Stimulated activated CD4-positive, alpha-beta T cell treated with anti-CD3 and anti-CD28 coated beads, Interleukin-15, amount 100 ng/mL, for 24 hours (primary cell): ENCODE measurements around the gene APOO.
A peak's percentile ranks its signal among the peaks of the same experiment; 100 is the strongest.

Experiments used
- DNase-seq: peaks from one replicate; pipeline ENCODE4 v3.0.0-alpha.2; 2020

APOO gene

DNA sequence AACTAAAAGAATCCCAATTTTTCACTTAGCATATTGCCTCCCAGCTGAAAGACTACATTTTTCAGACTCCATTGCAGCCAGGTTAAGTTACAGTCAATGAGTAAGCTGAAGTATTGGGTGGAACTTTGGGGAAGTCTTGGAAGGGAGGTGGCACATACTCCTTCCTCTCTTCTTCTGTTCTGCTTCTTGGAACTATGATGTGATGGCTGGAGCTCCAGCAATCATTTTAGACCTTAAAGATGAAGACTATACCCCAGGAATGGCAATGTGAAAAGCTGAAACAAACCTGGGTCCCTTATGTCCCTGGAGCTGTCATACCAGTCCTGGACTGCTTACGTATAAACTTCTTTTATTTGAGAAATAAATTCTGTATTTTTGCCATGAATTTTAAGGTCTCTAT, 93.9 kb downstream of the APOO start:
- DNase-seq: no peak

GRCh38 chrX:23811656-23812055, 96.1 kb downstream of the APOO start:
- DNase-seq: no peak

GRCh38 chrX:23811108-23811651, 96.6 kb downstream of the APOO start:
- no peak for DNase-seq

DNA sequence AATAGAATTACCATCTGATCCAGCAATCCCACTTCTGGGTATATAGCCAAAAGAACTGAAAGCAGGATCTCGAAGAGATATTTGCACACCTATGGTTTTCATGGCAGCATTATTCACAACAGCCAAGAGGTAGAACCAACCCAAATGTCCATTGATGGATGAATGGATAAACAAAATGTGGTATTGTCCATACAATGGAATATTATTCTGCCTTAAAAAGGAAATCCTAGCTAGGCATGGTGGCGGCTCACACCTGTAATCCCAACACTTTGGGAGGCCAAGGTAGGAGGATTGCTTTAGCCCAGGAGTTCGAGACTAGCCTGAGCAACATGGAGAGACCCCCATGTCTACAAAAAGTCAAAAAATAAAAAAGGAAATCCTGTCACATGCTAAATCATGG, 97.5 kb downstream of the APOO start:
- DNase-seq: no peak

GRCh38 chrX:23805389-23805788, 102.3 kb downstream of the APOO start:
- no peak for DNase-seq

DNA sequence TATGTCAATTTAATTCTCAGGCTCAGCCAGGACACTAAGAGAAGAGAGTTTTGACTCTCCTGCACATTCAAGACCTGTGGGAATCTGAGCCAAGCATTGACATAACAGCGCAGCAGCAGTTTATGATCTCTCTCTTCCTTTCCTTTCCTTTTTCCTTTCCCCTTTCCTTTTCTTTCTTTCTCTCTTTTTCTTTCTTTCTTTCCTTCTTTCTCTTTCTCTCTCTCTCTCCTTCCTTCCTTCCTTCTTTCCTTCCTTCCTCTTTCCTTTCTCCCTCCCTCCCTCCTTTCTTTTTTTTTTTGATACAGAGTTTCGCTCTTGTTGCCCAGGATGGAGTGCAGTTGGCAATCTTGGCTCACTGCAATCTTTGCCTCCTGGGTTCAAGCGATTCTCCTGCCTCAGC, 103.2 kb downstream of the APOO start:
- DNase-seq: no peak

DNA sequence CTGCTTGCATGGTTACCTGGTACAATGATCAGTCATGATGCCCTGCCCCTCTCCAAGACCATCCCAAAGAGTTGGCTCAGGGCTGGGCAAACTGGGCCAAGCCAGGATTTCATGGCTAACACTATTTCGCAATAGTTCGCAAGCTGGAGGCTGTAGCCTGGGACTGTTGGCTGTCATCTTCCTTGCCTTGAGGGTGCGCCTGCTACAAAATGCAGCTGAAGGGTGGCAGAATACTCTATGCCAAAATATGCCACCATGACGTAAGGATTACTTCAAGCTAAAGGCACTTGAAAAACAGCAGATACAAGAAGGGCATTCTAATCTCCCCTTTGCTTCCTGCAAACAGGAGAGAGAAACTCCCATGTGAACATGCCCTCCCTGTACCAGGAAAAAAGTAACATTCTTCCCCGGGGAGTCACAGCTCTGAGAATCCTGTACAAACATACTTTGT, 103.8 kb downstream of the APOO start:
- DNase-seq: no peak

DNA sequence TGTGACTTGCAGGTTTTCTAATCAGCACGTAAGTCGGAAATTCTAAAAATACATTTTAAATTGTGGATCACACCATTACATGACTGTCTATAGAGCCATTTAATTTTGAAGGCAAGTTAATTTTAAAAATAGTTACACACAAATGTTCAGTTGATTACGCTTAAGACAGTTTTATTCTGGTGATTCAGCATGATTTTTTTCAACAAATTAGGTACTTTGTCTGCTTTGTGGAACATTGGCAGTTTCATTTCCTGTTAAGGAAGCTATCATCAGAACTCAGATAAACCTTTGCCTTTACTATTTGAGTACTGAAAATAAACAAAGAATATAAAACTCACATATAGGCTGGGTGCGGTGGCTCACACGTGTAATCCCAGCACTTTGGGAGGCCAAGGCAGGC, 105.3 kb downstream of the APOO start:
- no peak for DNase-seq

- no peak for DNase-seq
Measured at GRCh38 chrX:23799469-23800065, 108.2 kb downstream of the APOO start.

DNA sequence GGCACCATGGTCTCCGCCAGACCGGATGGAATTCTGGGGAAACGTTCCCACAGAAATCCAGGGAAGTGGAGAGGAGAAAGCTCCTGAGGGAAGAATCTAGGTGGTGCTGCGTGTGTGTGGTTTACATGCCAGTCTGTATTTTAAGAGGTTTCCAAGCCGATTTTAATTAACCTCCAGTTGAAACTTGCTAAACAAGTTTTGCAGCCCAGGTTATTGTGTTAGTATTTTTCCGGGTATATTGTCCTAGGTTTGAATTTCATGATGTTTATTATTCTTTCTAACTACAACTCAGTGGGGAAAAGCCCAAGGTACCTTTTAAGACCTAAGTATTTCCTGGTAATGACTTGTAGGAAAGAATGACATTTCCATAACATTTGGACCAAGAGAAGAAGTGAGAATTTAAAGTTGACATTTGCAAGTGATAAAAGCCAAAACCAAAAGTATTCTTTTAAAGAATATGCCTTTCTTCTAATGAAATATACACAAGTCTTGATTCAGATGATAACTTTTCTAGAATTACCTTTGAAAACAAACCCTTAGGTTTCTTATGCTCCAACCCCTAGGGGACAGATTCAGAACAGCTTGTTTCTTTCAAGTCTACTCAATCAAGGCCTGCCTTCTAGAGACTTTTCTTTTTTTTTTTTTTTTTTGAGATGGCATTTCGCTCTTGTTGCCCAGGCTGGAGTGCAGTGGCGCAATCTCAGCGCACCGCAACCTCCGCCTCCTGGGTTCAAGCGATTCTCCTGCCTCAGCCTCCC, 110.2 kb downstream of the APOO start:
- DNase-seq: no peak

- no peak for DNase-seq
Measured at GRCh38 chrX:23795221-23795620, 112.5 kb downstream of the APOO start.

DNA sequence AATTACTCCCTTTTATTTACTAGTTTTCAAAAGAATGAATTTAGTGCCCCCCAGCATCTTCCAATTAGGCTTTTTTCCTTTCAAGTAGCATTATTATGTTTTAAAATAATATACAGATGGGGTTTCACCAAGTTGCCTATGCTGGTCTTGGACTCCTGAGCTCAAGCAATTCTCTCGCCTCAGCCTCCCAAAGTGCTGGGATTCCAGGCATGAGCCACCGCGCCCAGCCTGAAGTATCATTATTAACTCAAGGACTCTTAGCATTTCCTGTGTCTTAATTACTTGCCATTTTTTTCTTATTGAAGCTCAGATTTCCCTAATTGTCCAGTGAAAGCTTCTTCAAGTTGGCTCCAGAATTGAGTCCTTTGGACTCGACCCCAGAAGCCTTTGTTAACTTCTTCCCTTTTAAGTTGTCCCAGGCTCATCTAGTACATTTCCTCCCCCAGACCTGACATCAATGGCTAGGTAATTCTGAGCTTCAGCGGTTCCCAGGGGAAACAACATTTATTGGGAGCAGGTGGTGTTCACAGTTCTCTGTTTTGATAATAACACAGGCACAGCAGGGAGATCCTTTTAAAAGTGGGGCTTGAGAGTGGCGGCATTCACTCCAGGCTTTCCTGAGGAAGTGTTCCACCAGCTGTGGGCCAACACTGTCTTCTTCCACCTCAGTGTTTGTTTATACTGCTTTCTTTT, 114.7 kb downstream of the APOO start:
- DNase-seq: no peak

- no peak for DNase-seq
Measured at GRCh38 chrX:23790155-23790497, 117.6 kb downstream of the APOO start.

DNA sequence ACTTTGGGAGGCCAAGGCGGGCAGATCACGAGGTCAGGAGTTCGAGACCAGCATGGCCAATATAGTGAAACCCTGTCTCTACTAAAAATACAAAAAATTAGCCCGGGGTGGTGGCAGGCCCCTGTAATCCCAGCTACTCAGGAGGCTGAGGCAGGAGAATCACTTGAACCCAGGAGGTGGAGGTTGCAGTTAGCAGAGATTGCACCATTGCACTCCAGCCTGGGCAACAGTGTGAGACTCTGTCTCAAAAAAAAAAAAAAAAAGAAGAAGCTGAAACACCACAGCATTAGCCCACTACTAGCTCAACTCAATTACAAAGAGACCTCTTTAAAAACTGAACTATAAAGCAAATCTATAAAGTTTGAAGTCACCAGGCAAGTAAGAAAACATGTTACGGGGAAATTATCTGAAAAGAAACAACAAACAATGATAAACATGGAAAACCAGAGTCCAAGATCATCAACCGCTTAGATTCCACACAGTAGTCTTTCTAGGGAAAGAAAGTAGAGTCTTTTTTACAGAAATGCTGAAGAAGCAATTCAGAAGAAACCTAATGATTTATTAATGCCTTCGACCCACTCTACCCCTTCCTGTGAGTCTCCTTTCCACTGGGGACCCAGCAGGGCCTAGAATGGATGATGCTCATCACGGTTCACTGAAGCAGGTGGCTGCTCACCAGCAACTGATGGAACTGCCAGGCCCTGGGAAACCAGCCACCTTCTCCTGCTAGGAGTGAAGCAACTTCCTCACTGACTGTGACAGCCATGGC, 118.2 kb downstream of the APOO start:
- DNase-seq: no peak

DNA sequence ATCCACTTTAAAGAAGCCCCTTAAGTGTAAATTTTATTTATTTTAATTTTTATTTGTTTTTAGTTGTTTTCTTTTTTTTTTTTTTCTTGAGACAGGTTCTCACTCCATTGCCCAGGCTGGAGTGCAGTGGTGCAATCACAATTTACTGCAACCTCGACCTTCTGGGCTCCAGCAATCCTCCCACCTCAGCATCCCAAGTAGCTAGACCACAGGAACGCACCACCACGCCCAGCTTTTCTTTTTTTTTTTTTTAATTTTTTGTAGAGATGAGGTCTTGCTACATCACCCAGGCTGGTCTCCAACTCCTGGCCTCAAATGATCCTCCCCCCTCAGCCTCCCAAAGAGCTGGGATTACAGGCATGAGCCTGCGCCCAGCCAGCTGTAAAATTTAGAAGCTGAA, 118.8 kb downstream of the APOO start:
- DNase-seq: no peak

DNA sequence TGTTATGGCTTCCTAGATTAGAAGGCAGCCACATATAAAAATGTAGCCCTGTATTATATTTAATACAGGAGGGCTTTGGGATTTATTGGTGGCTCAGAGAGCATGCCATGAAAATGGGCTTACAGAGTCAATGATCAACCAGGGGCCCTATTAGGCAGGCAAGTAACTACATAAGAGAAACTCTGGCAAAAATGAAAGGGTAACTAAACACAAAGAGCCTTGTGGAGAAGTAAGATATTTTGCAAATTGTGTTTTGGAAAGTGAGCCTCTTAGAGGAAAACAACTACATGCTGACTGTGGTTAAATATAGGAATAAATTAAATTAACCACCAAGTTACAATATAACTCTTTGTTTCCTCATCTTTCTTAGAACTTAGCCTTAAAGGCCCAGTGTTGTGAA, 119.2 kb downstream of the APOO start:
- no peak for DNase-seq

DNA sequence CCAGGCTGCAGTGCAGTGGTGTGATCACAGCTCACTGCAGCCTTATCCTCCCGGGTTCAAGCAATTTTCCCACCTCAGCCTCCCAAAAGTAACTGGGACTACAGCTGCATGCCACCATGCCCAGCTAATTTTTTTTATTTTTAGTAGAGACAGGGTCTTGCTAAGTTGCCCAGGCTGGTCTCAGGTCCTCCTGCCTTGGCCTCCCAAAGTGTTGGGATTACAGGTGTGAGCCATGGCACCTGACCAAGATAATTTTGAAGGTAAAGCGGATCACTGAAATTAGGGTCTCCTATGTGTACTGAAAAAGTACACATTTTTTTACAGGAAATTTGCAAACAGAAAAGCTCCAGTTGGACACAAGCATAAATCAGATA, 120.0 kb downstream of the APOO start:
- DNase-seq: no peak

DNA sequence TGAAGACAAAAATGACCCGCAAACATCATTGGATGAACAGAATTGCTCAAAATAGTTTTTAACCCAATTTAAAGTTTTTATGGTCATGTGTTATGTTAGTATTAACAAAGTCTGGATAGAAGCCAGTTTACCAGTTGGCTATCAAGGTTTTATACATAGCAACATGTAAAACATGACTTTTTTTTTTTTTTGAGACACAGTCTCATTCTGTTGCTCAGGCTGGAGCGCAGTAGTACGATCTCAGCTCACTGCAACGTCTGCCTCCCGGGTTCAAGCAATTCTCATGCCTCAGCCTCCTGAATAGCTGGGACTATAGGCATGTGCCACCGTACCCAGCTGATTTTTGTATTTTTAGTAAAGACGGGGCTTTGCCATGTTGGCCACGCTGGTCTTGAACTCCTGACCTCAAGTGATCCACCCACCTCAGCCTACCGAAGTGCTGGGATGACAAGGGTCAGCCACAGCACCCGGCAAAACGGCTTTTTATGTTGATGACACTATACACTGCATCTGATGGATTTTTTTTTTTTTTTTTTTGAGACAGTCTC, 121.4 kb downstream of the APOO start:
- DNase-seq: no peak

- no peak for DNase-seq
Measured at GRCh38 chrX:23785580-23785979, 122.2 kb downstream of the APOO start.

DNA sequence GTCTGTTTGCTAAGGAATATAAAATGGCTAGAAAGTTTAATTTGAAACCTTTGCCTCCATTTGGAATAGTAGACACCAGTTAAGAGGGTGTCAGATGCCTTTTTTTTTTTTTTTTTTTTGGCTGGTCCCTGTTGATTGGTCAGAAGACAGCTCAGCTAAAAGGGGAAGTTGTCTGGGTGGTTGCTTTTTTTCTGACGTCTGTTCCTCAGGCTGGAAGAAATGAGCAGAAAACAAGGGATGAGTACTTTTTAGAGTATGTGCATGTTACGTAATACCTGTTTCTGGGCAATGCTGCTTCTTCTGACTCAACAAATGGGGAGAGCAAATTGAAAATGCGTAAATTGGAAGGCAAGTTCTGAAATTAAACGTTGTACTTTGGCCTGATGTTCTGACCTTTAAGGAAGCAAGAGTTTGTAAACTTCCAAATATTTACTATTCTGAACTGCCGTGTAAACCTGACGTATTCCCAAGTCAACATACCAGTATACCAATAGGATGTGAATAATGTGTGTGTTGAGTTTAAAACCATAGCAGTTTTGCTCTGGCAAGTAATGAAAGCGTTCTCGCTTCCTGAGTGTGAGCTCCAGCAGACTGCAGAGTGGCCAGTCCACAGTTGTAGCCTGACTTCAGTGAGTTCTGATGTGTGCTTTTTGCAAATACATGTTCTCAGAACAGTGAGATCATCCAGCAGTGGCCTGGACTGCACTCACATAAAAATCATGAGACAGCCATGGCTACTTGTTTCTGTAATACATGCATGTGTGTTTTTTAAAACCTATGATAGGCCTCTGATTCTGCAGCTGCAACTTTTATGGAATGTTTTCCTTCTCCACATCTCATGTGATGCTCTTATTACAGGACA, 123.0 kb downstream of the APOO start:
- no peak for DNase-seq

DNA sequence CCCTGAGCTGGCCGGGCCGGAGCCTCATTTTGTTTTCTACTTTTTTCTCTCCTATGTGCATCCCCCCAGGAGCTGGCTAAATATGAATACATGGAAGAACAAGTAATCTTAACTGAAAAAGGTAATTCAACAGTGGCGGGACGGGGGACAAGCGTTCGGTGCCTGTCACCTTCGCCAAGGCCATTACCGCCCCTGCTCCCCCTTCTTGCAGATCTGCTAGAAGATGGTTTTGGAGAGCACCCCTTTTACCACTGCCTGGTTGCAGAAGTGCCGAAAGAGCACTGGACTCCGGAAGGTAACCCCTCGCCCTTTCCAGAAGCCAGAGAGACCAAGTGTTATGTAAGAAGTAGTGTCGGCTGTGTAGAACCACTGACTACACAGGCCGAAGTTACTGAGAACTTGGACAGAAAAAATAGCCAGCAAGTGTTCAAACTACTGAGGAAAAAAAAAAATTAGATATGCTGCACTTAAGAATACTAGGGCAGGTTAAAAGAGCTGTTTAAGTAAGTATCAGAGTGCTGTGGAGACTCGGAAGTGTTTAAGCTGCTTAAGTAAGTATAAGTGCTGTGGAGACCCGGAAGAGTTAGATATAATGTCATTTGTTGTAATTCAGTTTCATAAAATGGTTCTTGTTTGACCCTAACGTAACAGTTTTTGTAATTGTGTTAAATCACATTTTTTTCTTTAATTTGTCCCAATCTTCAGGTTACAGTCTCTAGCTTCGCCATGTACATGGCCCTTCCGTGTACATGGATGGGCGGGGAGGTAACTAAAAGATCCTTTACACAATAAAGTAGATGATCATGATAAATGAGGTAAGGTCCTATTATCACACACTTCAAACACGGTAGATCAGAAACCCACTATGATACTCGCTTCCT, 123.9 kb downstream of the APOO start:
- peak; percentile 19 for DNase-seq
